HL-60 (cell line): ENCODE results near the gene MAP7D2.

ENCODE experiments used
- DNase-seq, 2 experiments: peaks; one replicate each; pipeline ENCODE4 v3.0.0-alpha.2; 2010 to 2020; ENCODE audit warnings: low read depth in 1 of 2, low spot score in 1 of 2
- H3K27ac ChIP-seq: fragments of 250-450 bp; sonication (Bioruptor Pico); replicated peaks from 2 replicates; pipeline ENCODE4 v1.5.1; 2020; ENCODE audit warnings: mild to moderate bottlenecking, moderate library complexity
- H3K27me3 ChIP-seq: fragments of 250-450 bp; sonication (Bioruptor Pico); 2 replicates; pipeline ENCODE4 v1.5.1; 2021; ENCODE audit warnings: mild to moderate bottlenecking, moderate library complexity; ENCODE audit not compliant: insufficient read depth, poor library complexity, severe bottlenecking
- H3K4me3 ChIP-seq: replicated peaks from 2 replicates; pipeline ENCODE4 v1.5.1; 2011; ENCODE audit warnings: mild to moderate bottlenecking, control low read depth, low read length; ENCODE audit not compliant: insufficient read depth
- CTCF ChIP-seq: IDR thresholded peaks from one replicate; pipeline ENCODE4 v1.5.1; 2011; ENCODE audit warnings: low read length, control low read depth, inconsistent platforms; ENCODE audit not compliant: insufficient read depth
- GABPA ChIP-seq: IDR thresholded peaks from 2 replicates; pipeline ENCODE4 v1.6.1; 2012; ENCODE audit warnings: low read depth
- POLR2AphosphoS5 ChIP-seq: IDR thresholded peaks from 2 replicates; pipeline ENCODE4 v1.6.1; 2012; ENCODE audit warnings: low read depth
- SPI1 ChIP-seq: IDR thresholded peaks from 2 replicates; pipeline ENCODE4 v1.6.1; 2012; ENCODE audit warnings: low read depth, mild to moderate bottlenecking, borderline replicate concordance
- TF ChIP-seq, protein P1 (sequence below): IDR thresholded peaks from 2 replicates; pipeline ENCODE4 v1.6.1; 2012; ENCODE audit warnings: low read depth; ENCODE audit not compliant: insufficient replicate concordance

Gene MAP7D2

DNA sequence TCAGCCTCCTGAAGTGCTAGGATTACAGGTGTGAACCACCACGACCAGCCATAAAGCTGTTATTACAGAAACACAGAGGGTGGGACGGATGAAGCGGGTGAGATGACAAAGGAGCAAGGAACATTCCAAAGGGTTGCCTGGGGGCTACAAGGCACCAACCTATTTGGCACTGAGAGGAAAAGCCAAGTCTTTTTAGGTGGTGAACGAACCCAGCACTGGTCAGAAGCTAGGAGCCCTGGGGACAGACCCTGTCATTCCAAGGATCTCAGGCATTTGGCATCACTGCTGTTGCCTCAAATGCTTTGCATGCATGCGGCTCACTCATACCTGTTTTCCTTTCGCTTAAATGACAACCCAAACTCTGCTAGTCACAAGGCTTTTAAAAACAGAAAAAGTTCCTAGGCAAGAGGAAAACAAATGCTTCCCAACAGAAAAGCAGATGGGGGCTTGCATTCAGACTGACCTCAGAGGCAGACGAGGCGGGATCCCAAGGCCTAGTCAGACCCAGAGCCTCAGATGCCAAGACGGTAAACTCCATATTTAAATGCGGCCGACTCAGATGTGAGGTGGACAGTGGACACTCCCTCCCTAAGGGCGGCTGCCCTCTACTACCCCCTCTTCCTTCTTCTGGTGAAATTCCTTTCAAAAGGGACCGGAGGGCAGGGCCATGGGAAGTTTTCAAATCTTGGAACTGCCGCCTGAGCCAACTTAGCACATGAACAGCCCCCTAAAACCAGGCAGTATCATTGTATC, 4.5 kb downstream of the MAP7D2 start:
- Histone ChIP-seq H3K4me3 (no peak overlapping the region), H3K27me3 (no peaks in the 10 kb centered on the region), H3K27ac (no peak overlapping the region)
- DNase-seq = no peak
- TF ChIP-seq SPI1 (no peak), POLR2AphosphoS5 (no peak), CTCF (no peak), GABPA (no peak)
- TF ChIP-seq, protein P1, sequence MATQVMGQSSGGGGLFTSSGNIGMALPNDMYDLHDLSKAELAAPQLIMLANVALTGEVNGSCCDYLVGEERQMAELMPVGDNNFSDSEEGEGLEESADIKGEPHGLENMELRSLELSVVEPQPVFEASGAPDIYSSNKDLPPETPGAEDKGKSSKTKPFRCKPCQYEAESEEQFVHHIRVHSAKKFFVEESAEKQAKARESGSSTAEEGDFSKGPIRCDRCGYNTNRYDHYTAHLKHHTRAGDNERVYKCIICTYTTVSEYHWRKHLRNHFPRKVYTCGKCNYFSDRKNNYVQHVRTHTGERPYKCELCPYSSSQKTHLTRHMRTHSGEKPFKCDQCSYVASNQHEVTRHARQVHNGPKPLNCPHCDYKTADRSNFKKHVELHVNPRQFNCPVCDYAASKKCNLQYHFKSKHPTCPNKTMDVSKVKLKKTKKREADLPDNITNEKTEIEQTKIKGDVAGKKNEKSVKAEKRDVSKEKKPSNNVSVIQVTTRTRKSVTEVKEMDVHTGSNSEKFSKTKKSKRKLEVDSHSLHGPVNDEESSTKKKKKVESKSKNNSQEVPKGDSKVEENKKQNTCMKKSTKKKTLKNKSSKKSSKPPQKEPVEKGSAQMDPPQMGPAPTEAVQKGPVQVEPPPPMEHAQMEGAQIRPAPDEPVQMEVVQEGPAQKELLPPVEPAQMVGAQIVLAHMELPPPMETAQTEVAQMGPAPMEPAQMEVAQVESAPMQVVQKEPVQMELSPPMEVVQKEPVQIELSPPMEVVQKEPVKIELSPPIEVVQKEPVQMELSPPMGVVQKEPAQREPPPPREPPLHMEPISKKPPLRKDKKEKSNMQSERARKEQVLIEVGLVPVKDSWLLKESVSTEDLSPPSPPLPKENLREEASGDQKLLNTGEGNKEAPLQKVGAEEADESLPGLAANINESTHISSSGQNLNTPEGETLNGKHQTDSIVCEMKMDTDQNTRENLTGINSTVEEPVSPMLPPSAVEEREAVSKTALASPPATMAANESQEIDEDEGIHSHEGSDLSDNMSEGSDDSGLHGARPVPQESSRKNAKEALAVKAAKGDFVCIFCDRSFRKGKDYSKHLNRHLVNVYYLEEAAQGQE = no peak

DNA sequence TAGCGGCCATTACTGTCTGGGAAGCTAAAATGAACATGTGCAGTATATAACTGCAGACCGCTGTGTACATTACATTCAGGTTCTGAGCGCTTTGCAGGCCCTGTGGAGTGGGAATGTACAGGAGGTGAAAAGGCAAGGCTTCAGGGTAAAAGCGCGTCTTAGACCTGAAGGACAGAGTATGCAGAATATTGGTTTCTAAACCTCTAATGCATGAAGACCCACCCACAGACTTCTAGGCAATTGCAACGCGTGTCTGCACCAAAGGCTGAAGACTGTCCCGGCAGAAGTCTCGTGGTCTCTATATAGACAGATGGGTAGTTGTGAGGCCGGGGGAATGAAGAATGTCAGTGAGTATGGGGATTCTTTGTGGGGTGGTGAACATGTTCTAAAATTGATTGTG, 5.4 kb downstream of the MAP7D2 start:
- no peak for TF ChIP-seq GABPA
- TF ChIP-seq, protein P1 = no peak
- no peak for TF ChIP-seq POLR2AphosphoS5
- TF ChIP-seq CTCF = no peak
- no peak for TF ChIP-seq SPI1
- no peak for DNase-seq
- H3K4me3 ChIP-seq = no peak overlapping the region
- H3K27me3 ChIP-seq = no peaks in the 10 kb centered on the region
- no peak overlapping the region for H3K27ac ChIP-seq

DNA sequence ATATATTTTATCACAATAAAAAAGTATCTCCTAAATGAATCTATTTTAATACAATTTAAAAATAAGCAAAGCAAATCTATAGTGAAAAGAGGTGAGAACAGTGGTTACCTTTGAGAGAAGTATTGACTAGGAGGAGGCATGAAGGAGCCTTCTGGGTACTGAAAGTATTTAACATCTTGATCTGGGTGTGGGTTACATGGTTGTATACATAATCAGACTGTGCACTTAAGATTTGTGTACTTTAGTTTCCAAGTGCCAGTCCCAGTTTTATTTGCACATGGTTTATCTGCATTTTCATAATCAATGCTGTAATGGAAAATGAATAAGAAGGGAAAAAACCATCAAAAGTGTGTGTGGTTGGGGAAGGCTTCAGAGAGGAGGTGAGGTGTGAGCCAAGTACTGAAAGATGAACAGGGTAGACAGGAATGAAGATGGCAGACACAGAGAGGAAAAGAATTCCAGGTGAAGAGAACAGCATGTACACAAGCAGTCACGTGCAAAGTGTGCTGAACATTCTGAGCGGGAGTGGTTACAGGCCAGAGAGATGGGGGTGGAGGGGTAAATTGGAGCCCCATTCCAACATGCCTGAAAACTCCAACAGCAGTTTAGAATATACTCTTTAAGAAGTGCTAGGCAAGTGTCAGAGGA, 14.6 kb downstream of the MAP7D2 start:
- H3K27me3 ChIP-seq = no peaks in the 10 kb centered on the region
- TF ChIP-seq SPI1 (no peak), CTCF (no peak), GABPA (no peak), POLR2AphosphoS5 (no peak)
- TF ChIP-seq, protein P1 = no peak
- no peak overlapping the region for H3K27ac ChIP-seq
- no peak for DNase-seq
- H3K4me3 ChIP-seq = no peak overlapping the region
